ENCODE measurements around the gene SEM1.

DNA sequence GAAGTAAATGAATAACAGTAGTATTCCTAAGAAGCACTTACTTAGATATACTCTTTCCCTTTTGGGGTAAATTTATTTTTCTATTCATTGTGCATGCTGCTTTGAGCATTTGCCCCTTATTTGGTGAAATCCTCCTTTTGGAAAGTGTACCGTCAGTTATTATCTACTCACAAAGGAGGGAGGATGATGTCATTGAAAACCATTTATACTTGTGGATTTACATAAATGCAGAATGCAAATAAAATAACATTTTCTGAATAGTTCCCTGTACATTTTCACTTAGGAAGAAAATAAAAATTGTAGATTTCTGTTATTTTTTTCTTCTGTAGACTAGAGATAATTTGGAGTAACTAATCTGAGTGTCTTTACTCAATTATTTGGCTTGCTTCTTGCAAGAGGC lies 29.5 kb upstream of the SEM1 start:
- TF ChIP-seq, protein P1, sequence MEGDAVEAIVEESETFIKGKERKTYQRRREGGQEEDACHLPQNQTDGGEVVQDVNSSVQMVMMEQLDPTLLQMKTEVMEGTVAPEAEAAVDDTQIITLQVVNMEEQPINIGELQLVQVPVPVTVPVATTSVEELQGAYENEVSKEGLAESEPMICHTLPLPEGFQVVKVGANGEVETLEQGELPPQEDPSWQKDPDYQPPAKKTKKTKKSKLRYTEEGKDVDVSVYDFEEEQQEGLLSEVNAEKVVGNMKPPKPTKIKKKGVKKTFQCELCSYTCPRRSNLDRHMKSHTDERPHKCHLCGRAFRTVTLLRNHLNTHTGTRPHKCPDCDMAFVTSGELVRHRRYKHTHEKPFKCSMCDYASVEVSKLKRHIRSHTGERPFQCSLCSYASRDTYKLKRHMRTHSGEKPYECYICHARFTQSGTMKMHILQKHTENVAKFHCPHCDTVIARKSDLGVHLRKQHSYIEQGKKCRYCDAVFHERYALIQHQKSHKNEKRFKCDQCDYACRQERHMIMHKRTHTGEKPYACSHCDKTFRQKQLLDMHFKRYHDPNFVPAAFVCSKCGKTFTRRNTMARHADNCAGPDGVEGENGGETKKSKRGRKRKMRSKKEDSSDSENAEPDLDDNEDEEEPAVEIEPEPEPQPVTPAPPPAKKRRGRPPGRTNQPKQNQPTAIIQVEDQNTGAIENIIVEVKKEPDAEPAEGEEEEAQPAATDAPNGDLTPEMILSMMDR (conservative IDR thresholded peaks at IDR 0.05) = no peak
- no peak for TF ChIP-seq ZFX (IDR thresholded peaks at IDR 0.05)

Data from C4-2B (cell line).